KMS-11 (cell line): Measurements from ENCODE around the gene BOD1.

Source experiments
- H2AFZ ChIP-seq: fragments of 200-600 bp; sonication (generic); 2 replicates; pipeline ENCODE4 v1.6.1; 2016; ENCODE audit warnings: antibody characterized with exemption, mixed run types, low read depth
- H3K27ac ChIP-seq: fragments of 200-600 bp; sonication (generic); 2 replicates; pipeline ENCODE4 v1.6.1; 2016; ENCODE audit warnings: mild to moderate bottlenecking, mixed run types
- H3K27me3 ChIP-seq: fragments of 200-600 bp; sonication (generic); 2 replicates; pipeline ENCODE4 v1.6.1; 2017; ENCODE audit warnings: mild to moderate bottlenecking, low read depth, mixed run types, moderate library complexity; ENCODE audit not compliant: insufficient read depth
- H3K36me3 ChIP-seq: fragments of 200-600 bp; sonication (generic); 2 replicates; pipeline ENCODE4 v1.6.1; 2017; ENCODE audit warnings: mild to moderate bottlenecking, mixed run types; ENCODE audit not compliant: insufficient read depth
- H3K4me1 ChIP-seq: fragments of 200-600 bp; sonication (generic); 2 replicates; pipeline ENCODE4 v1.6.1; 2016; ENCODE audit warnings: mild to moderate bottlenecking, low read depth, mixed run types; ENCODE audit not compliant: poor library complexity, severe bottlenecking
- H3K4me2 ChIP-seq: fragments of 200-600 bp; sonication (generic); 2 replicates; pipeline ENCODE4 v1.7.0; 2016; ENCODE audit warnings: mild to moderate bottlenecking, mixed run types
- H3K4me3 ChIP-seq: fragments of 200-600 bp; sonication (generic); IDR thresholded peaks from 2 replicates; pipeline ENCODE4 v1.6.1; 2017; ENCODE audit warnings: low read depth, low read length, mixed read lengths; ENCODE audit not compliant: insufficient read depth
- H3K79me2 ChIP-seq: fragments of 200-600 bp; sonication (generic); 2 replicates; pipeline ENCODE4 v1.6.1; 2016; ENCODE audit warnings: low read depth, mixed run types; ENCODE audit not compliant: insufficient read depth
- H3K9ac ChIP-seq: fragments of 200-600 bp; sonication (generic); 2 replicates; pipeline ENCODE4 v1.6.1; 2016; ENCODE audit warnings: mild to moderate bottlenecking, mixed run types
- H4K20me1 ChIP-seq: fragments of 200-600 bp; sonication (generic); 2 replicates; pipeline ENCODE4 v1.6.1; 2016; ENCODE audit warnings: mild to moderate bottlenecking, mixed run types; ENCODE audit not compliant: insufficient read depth
- TF ChIP-seq, protein P1 (sequence below): fragments of 200-600 bp; sonication (generic); conservative IDR thresholded peaks from 2 replicates; pipeline ENCODE4 v1.6.1; 2017; ENCODE audit warnings: low read depth, mild to moderate bottlenecking, antibody characterized with exemption, low read length, moderate library complexity, mixed read lengths

Gene BOD1

DNA sequence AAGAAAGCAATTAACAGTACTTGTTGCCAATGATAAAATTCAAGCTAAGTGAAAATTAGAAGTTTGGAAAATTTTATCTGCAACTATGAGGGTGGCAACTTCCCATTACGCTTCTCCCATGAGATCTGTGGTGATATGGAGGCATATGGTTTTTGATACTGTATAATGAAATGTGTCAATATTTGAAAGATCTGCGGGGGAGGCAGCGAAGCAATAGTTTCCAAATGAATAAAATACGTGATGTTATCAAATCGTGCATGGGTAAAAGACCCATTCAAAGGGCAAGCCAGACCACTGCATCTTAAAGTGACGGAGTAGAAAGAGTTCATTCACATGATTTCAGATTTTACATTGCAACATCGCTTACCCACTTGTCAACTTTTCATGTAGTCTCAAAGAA lies 20.9 kb upstream of the BOD1 start:
- Histone ChIP-seq H3K4me1 (no peaks in the 10 kb centered on the region), H3K27me3 (no peaks in the 10 kb centered on the region), H3K9ac (no peak overlapping the region), H3K27ac (no peak overlapping the region), H3K36me3 (no peaks in the 10 kb centered on the region), H3K4me2 (no peak overlapping the region), H4K20me1 (no peaks in the 10 kb centered on the region), H3K79me2 (no peaks in the 10 kb centered on the region), H2AFZ (no peak overlapping the region), H3K4me3 (no peak overlapping the region)
- TF ChIP-seq, protein P1, sequence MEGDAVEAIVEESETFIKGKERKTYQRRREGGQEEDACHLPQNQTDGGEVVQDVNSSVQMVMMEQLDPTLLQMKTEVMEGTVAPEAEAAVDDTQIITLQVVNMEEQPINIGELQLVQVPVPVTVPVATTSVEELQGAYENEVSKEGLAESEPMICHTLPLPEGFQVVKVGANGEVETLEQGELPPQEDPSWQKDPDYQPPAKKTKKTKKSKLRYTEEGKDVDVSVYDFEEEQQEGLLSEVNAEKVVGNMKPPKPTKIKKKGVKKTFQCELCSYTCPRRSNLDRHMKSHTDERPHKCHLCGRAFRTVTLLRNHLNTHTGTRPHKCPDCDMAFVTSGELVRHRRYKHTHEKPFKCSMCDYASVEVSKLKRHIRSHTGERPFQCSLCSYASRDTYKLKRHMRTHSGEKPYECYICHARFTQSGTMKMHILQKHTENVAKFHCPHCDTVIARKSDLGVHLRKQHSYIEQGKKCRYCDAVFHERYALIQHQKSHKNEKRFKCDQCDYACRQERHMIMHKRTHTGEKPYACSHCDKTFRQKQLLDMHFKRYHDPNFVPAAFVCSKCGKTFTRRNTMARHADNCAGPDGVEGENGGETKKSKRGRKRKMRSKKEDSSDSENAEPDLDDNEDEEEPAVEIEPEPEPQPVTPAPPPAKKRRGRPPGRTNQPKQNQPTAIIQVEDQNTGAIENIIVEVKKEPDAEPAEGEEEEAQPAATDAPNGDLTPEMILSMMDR = no peak

DNA sequence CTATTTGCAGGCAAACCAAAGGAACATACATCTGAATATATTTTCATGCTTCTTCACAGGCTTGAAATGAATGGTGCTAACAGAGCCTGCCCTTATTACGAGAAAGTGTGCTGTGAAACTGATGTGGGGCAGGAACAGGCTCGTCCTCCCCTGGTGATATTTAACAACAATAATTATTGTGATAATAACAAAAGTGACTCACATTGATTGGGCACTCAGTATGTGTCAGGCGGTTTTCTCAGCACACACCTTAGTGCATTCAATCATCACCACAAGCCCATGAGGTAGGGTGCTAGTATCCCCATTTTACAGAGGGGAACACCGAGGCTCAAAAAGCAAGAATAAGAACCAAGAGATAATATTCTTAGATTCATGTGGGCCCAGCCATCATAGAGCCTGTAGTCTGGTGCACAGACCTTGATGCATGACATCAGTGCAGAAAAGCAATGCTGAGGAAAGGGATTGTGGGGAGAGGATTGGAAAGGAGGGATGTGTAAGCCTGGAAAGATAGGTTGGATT lies 18.1 kb upstream of the BOD1 start:
- Histone ChIP-seq H3K79me2 (no peaks in the 10 kb centered on the region), H3K4me1 (no peaks in the 10 kb centered on the region), H3K9ac (no peak overlapping the region), H3K27ac (no peak overlapping the region), H2AFZ (no peak overlapping the region), H3K36me3 (no peaks in the 10 kb centered on the region), H3K4me3 (no peak overlapping the region), H4K20me1 (no peaks in the 10 kb centered on the region), H3K4me2 (no peak overlapping the region), H3K27me3 (no peaks in the 10 kb centered on the region)
- TF ChIP-seq, protein P1 = no peak

DNA sequence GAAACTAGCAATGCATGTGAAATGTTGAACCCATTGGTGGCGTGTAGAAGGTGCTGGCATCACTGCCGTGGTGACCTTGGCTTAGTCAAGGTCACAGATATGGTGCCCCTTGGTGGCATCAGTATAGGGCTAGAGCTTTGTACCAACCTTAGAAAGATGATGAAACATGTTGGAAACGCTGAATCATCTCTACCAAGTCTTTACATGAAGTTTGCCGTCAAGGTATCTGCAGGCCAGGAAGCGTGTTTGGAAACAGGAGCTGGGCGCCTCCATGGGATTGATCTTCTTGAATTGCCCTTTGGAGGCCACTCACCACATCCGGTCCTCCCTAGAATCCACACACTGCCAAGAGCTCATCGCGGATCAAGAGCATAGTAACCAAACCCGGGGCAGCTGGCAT lies 16.9 kb upstream of the BOD1 start:
- no peaks in the 10 kb centered on the region for H3K4me1 ChIP-seq
- no peak overlapping the region for H3K4me2 ChIP-seq
- no peak overlapping the region for H3K27ac ChIP-seq
- H4K20me1 ChIP-seq = no peaks in the 10 kb centered on the region
- H3K36me3 ChIP-seq = no peaks in the 10 kb centered on the region
- no peaks in the 10 kb centered on the region for H3K27me3 ChIP-seq
- no peaks in the 10 kb centered on the region for H3K79me2 ChIP-seq
- no peak overlapping the region for H2AFZ ChIP-seq
- H3K4me3 ChIP-seq = no peak overlapping the region
- TF ChIP-seq, protein P1 = no peak
- no peak overlapping the region for H3K9ac ChIP-seq

DNA sequence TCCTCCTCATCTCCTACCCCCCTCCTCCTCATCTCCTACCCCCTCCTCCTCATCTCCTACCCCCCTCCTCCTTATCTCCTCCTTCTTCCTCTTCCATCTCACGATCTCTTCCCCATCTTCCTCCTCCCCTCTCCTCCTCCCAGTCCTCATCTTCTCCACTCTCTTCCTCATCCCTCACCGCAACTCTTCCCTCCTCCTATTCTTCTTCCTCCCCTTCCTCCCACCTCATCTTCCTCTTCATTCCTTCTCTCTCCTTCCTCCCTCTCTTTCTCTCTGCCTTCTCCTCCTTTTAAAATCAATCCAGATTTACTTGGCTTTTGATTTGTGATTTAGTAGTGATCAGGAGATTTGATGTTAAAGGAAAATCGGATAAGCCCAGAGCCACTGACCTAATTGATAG lies 15.0 kb upstream of the BOD1 start:
- Histone ChIP-seq H3K36me3 (no peaks in the 10 kb centered on the region), H3K9ac (no peak overlapping the region), H2AFZ (no peak overlapping the region), H4K20me1 (no peaks in the 10 kb centered on the region), H3K4me1 (peaks cover 3% of the 10 kb centered on the region), H3K27me3 (no peaks in the 10 kb centered on the region), H3K4me3 (no peak overlapping the region), H3K27ac (no peak overlapping the region), H3K4me2 (no peak overlapping the region), H3K79me2 (no peaks in the 10 kb centered on the region)
- TF ChIP-seq, protein P1 = no peak
